ENCODE results near the gene MYL10. TPM values are rescaled to one million over a fixed set of nuclear protein-coding genes. Genes with fewer than 3 reads are reported as not detected.

Gene MYL10
- total RNA-seq: not detected

DNA sequence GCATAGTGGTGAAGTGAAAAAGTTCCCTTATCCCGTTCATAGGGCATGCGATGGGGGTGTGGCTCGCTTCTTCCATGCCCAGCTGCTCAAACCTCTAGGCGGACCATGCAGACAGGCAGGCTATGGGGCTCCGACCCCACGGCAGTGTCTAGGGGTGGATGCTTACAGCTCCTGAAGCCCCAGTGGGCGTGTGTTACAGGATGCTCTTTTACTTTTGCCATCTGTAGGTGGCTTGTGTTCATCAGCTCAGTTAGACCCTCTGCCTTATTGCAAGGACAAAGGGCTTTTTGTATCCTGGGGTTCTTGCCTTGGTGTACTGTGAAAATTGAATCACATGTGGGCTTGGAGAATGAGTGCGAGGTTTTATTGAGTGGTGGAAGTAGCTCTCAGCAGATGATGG lies at the start of gene MYL10:
Gene MYL10 (minus strand): TSS at position 126 of the 400 bp plus-strand sequence. CDS start 178 bp downstream, outside the sequence.
- H3K36me3 Mint-ChIP-seq (ENCODE audit: low read depth): no peaks in the 10 kb centered on the region
- H3K27ac Mint-ChIP-seq: no peak within 1 kb of the TSS
- POLR2A ChIA-PET: no interaction called here
- H3K4me3 Mint-ChIP-seq: no peak within 1 kb of the TSS
- H3K9me3 Mint-ChIP-seq: peaks cover 3% of the 10 kb centered on the region
- peaks cover 15% of the 10 kb centered on the region for H3K27me3 Mint-ChIP-seq
- CTCF ChIA-PET: interaction anchor here (0.9 kb wide), 1 partner anchor 26 kb away, joined by 4 read pairs; no protein-coding TSS in a partner anchor
- H3K4me1 Mint-ChIP-seq: no peaks in the 10 kb centered on the region
- DNase-seq: no peak

- Mint-ChIP-seq H3K27ac (no peak overlapping the region), H3K36me3 (ENCODE audit: low read depth) (no peaks in the 10 kb centered on the region), H3K9me3 (no peaks in the 10 kb centered on the region), H3K27me3 (no peaks in the 10 kb centered on the region), H3K4me1 (no peaks in the 10 kb centered on the region), H3K4me3 (no peak overlapping the region)
- no peak for DNase-seq
- POLR2A ChIA-PET: no interaction called here
- CTCF ChIA-PET: no interaction called here
Observed at GRCh38 chr7:101678658-101679057, 49.6 kb upstream of the MYL10 start.

GRCh38 chr7:101677797-101678479 lies 48.8 kb upstream of the MYL10 start:
- Mint-ChIP-seq H3K36me3 (ENCODE audit: low read depth) (no peaks in the 10 kb centered on the region), H3K4me1 (no peaks in the 10 kb centered on the region), H3K27ac (no peak overlapping the region), H3K4me3 (no peak overlapping the region), H3K27me3 (no peaks in the 10 kb centered on the region), H3K9me3 (peaks cover 2% of the 10 kb centered on the region)
- ChIA-PET POLR2A (no interaction called here), CTCF (no interaction called here)
- no peak for DNase-seq

GRCh38 chr7:101677391-101677790 lies 48.3 kb upstream of the MYL10 start:
- CTCF ChIA-PET: no interaction called here

DNA sequence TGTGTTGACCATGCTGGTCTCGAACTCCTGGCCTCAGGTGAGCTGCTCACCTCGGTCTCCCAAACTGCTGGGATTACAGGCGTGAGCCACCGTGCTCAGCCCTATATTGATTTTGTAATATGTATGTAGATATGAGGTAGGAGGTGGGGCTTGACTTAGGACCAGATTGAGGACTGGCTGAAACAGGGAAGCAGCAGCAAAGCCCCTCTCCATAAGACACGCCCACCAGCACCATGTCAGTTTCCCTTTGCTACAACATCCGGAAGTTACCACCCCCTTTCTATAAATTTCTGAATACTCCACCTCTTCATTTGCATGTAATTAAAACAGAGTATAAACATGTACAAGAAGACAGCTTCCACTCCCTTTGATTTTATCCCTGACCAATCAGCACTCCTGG lies 47.9 kb upstream of the MYL10 start:
- ChIA-PET POLR2A (no interaction called here), CTCF (no interaction called here)
- no peaks in the 10 kb centered on the region for H3K4me1 Mint-ChIP-seq
- DNase-seq: no peak
- no peaks in the 10 kb centered on the region for H3K27me3 Mint-ChIP-seq
- no peaks in the 10 kb centered on the region for H3K36me3 Mint-ChIP-seq (ENCODE audit: low read depth)
- H3K27ac Mint-ChIP-seq: no peak overlapping the region
- no peak overlapping the region for H3K4me3 Mint-ChIP-seq
- H3K9me3 Mint-ChIP-seq: peaks cover 2% of the 10 kb centered on the region

More at GRCh38 chr7:101677391-101677790, 48.3 kb upstream of the MYL10 start:
- Mint-ChIP-seq H3K27me3 (no peaks in the 10 kb centered on the region), H3K4me3 (no peak overlapping the region), H3K27ac (no peak overlapping the region), H3K36me3 (ENCODE audit: low read depth) (no peaks in the 10 kb centered on the region), H3K9me3 (peaks cover 2% of the 10 kb centered on the region), H3K4me1 (no peaks in the 10 kb centered on the region)
- POLR2A ChIA-PET: no interaction called here
- DNase-seq: no peak

DNA sequence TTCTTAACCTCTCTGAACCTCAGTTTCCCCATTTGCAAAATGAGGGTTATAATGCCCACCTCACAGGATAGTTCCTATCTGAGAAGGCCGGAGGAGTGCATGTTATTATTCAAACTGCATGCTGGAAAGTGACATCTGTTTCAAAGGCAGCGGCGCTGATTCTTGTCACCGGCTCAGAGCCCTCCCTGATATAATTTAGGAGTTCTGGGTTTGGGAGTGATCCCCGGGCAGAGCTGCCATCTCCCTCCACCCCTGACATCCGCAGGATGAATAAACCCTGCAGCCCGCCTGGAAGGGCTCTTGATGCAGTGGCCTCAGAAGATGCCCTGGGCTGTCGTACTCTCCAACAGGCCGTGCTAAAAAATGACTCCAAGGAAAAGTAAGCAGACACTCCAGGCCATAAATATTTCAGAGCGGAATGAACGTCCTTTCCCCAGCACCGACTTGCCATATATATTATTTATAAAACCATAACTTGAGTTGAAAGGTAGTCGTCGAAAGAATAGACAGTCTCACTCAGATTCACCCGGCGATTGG lies 47.0 kb upstream of the MYL10 start:
- Mint-ChIP-seq H3K9me3 (peaks cover 2% of the 10 kb centered on the region), H3K36me3 (ENCODE audit: low read depth) (no peaks in the 10 kb centered on the region)
- CTCF ChIA-PET: no interaction called here

DNA sequence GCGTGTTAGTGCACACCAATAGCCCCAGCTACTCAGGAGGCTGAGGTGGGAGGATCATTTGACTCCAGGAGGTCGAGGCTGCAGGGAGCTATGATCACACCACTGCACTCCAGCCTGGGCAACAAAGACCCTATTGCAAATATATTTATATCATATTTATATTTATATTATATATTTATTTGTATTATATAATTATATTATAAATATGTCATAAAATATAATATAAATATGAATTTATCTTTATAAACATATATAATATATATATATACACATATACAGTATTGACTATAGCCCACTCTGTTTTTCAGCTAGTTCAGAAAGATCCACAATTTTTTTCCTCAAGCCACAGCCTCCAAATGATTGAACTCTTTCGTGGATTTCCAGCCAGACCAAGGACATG lies 45.3 kb upstream of the MYL10 start:
- peaks cover 2% of the 10 kb centered on the region for H3K9me3 Mint-ChIP-seq
- POLR2A ChIA-PET: interaction anchor here (0.6 kb wide), 1 partner anchor 189 kb away, joined by 3 read pairs; no protein-coding TSS in a partner anchor
- CTCF ChIA-PET: no interaction called here
- no peaks in the 10 kb centered on the region for H3K27me3 Mint-ChIP-seq
- H3K4me1 Mint-ChIP-seq: no peaks in the 10 kb centered on the region
- H3K4me3 Mint-ChIP-seq: no peak overlapping the region
- DNase-seq: no peak
- H3K27ac Mint-ChIP-seq: no peak overlapping the region
- no peaks in the 10 kb centered on the region for H3K36me3 Mint-ChIP-seq (ENCODE audit: low read depth)

More for the DNA sequence above, 47.0 kb upstream of the MYL10 start:
- no peak for DNase-seq
- H3K27me3 Mint-ChIP-seq: no peaks in the 10 kb centered on the region
- POLR2A ChIA-PET: no interaction called here
- no peaks in the 10 kb centered on the region for H3K4me1 Mint-ChIP-seq
- no peak overlapping the region for H3K27ac Mint-ChIP-seq
- no peak overlapping the region for H3K4me3 Mint-ChIP-seq

GRCh38 chr7:101673951-101674350 lies 44.9 kb upstream of the MYL10 start:
- DNase-seq: no peak
- no peak overlapping the region for H3K4me3 Mint-ChIP-seq
- H3K36me3 Mint-ChIP-seq (ENCODE audit: low read depth): no peaks in the 10 kb centered on the region
- H3K9me3 Mint-ChIP-seq: peaks cover 2% of the 10 kb centered on the region
- H3K27ac Mint-ChIP-seq: no peak overlapping the region
- no peaks in the 10 kb centered on the region for H3K27me3 Mint-ChIP-seq
- ChIA-PET CTCF (interaction anchor here (0.6 to 1.3 kb wide), 2 partner anchors 12 to 1591 kb away, joined by 3 to 4 read pairs; no protein-coding TSS in a partner anchor), POLR2A (no interaction called here)
- no peaks in the 10 kb centered on the region for H3K4me1 Mint-ChIP-seq

DNA sequence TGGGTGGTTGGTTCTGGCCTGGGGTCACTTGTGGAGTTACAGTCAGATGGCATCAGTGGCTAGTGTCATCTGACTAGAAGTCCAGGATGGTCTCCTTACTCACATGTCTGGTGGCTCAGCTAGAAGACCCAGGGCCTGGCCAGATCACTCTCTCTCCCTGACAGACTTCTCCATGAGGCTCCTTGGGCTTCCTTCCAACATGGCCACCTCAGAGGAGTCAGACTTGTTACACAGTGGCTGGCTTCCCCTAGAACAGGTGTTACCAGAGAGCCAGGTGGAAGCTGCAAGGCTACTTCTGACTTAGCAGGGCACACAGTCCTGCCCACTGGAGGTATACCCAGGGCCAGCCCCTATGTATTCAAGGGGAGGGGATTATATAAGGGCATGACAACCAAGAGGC lies 44.2 kb upstream of the MYL10 start:
- Mint-ChIP-seq H3K4me3 (no peak overlapping the region), H3K9me3 (peaks cover 2% of the 10 kb centered on the region), H3K36me3 (ENCODE audit: low read depth) (no peaks in the 10 kb centered on the region), H3K4me1 (no peaks in the 10 kb centered on the region), H3K27me3 (no peaks in the 10 kb centered on the region), H3K27ac (no peak overlapping the region)
- ChIA-PET POLR2A (no interaction called here), CTCF (interaction anchor here (0.6 to 1.3 kb wide), 3 partner anchors 13 to 1591 kb away, joined by 3 to 6 read pairs (median 4); no protein-coding TSS in a partner anchor)
- DNase-seq: no peak

- Mint-ChIP-seq H3K27ac (no peak overlapping the region), H3K4me1 (no peaks in the 10 kb centered on the region), H3K9me3 (peaks cover 2% of the 10 kb centered on the region), H3K4me3 (no peak overlapping the region), H3K27me3 (no peaks in the 10 kb centered on the region), H3K36me3 (ENCODE audit: low read depth) (no peaks in the 10 kb centered on the region)
- ChIA-PET CTCF (interaction anchor here (0.6 to 1.2 kb wide), 2 partner anchors 24 to 440 kb away, joined by 3 read pairs; no protein-coding TSS in a partner anchor), POLR2A (no interaction called here)
- no peak for DNase-seq
Observed at GRCh38 chr7:101671371-101672356, 42.6 kb upstream of the MYL10 start.

GRCh38 chr7:101669307-101669706 lies 40.2 kb upstream of the MYL10 start:
- ChIA-PET CTCF (no interaction called here), POLR2A (no interaction called here)
- no peak overlapping the region for H3K4me3 Mint-ChIP-seq
- no peaks in the 10 kb centered on the region for H3K27me3 Mint-ChIP-seq
- no peaks in the 10 kb centered on the region for H3K4me1 Mint-ChIP-seq
- DNase-seq: no peak
- H3K9me3 Mint-ChIP-seq: peaks cover 5% of the 10 kb centered on the region
- no peak overlapping the region for H3K27ac Mint-ChIP-seq
- no peaks in the 10 kb centered on the region for H3K36me3 Mint-ChIP-seq (ENCODE audit: low read depth)

DNA sequence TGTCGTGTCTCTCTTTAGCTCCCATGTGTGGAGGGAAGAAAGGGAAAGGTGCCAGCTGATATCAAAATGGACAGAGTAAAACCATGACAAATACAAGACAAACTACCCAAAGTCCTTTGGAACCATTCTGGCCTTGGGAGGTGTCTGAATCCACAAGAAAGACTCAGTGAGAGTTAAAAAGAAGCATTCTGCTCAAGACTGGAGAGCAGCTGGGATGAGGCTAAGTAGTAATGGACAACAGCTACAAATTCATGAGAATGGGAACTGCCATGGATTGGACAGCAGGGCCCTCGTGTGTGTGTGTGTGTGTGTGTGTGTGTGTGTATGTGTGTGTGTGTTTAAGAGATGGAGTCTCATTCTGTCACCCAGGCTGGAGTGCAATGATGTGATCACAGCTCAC lies 39.6 kb upstream of the MYL10 start:
- no peak overlapping the region for H3K27ac Mint-ChIP-seq
- H3K4me1 Mint-ChIP-seq: no peaks in the 10 kb centered on the region
- peaks cover 7% of the 10 kb centered on the region for H3K9me3 Mint-ChIP-seq
- no peaks in the 10 kb centered on the region for H3K36me3 Mint-ChIP-seq (ENCODE audit: low read depth)
- no peaks in the 10 kb centered on the region for H3K27me3 Mint-ChIP-seq
- no peak overlapping the region for H3K4me3 Mint-ChIP-seq
- no peak for DNase-seq
- CTCF ChIA-PET: interaction anchor here (0.7 kb wide), 1 partner anchor 15 kb away, joined by 3 read pairs; no protein-coding TSS in a partner anchor
- POLR2A ChIA-PET: no interaction called here

- ChIA-PET POLR2A (no interaction called here), CTCF (no interaction called here)
- no peaks in the 10 kb centered on the region for H3K36me3 Mint-ChIP-seq (ENCODE audit: low read depth)
- H3K27ac Mint-ChIP-seq: no peak overlapping the region
- no peak overlapping the region for H3K4me3 Mint-ChIP-seq
- DNase-seq: no peak
- no peaks in the 10 kb centered on the region for H3K27me3 Mint-ChIP-seq
- peaks cover 7% of the 10 kb centered on the region for H3K9me3 Mint-ChIP-seq
- no peaks in the 10 kb centered on the region for H3K4me1 Mint-ChIP-seq
Observed at GRCh38 chr7:101667920-101668319, 38.8 kb upstream of the MYL10 start.
